ENCODE measurements around the gene ZNF18.
"Not testable (repeated sequence)": the region's sequence is repeated elsewhere in the genome, so short reads cannot be mapped to it uniquely, and the experiment has no call there.

The ZNF18 gene

DNA sequence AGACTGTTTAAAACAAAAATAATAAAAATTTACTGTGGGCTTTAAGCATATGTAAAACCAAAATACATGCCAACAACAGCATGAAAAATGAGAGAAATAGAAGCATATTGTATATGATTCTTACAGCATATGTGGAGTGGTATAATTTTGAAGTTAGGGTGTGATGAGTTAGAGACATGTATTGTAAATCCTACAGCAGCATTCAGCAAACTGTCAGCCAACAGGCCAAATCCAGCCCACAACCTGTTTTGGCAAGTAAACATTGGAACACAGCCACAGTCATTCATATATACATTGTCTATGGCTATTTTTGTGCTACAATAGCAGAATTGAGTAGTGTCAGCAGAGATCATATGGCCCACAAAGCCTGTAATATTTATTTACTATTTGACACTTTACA, 42.3 kb downstream of the ZNF18 start:
- no peak overlapping the region for H4K8ac ChIP-seq (ENCODE audit: low read depth, low read length)
- no peak overlapping the region for H2BK5ac ChIP-seq (ENCODE audit: low read length)
- no peak overlapping the region for H2AK5ac ChIP-seq (ENCODE audit: low read length)
- no peaks in the 10 kb centered on the region for H3K27me3 ChIP-seq (ENCODE audit: insufficient read depth, low read length, poor library complexity)
- no peaks in the 10 kb centered on the region for H3K79me1 ChIP-seq (ENCODE audit: low read length)
- no peak overlapping the region for H4K5ac ChIP-seq (ENCODE audit: low read length)
- no peak overlapping the region for H3K27ac ChIP-seq (ENCODE audit: low read depth, low read length)
- no peak overlapping the region for H3K4me2 ChIP-seq (ENCODE audit: low read length)
- H3K36me3 ChIP-seq (ENCODE audit: control insufficient read depth, insufficient read depth, low read length) = no peaks in the 10 kb centered on the region
- no peak overlapping the region for H2BK120ac ChIP-seq (ENCODE audit: low read depth, low read length)
- no peak for DNase-seq
- H3K79me2 ChIP-seq (ENCODE audit: control insufficient read depth, insufficient read depth, low read length) = no peaks in the 10 kb centered on the region
- H3K4me3 ChIP-seq (ENCODE audit: low read length) = no peak overlapping the region
- no peak overlapping the region for H3K4ac ChIP-seq (ENCODE audit: low read depth, low read length)
- H3K23ac ChIP-seq (ENCODE audit: low read length) = no peak overlapping the region
- H3K9ac ChIP-seq (ENCODE audit: low read length) = no peak overlapping the region
- H3K56ac ChIP-seq (ENCODE audit: low read length) = no peak overlapping the region
- no peak overlapping the region for H3K18ac ChIP-seq (ENCODE audit: low read length)
- H2BK15ac ChIP-seq (replicated peaks; ENCODE audit: low read depth) = no peak overlapping the region
- H3K4me1 ChIP-seq (ENCODE audit: control insufficient read depth, low read depth, low read length) = no peaks in the 10 kb centered on the region

DNA sequence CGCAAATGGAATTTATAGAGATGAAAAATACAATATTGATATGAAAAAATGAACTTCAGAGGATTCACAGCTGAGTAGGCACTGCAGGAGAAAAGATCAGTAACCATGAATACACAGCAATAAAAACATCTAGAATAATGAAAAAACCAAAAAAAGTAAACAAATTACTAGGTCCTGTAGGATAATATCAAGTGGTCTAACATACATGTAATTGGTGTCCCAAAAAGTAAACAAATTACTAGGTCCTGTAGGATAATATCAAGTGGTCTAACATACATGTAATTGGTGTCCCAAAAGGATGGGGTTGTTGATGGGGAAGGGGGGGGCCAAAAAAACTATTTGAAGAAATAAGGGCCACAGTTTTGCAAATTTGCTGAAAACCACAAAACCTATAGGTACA, 43.4 kb downstream of the ZNF18 start:
- Histone ChIP-seq H3K27ac (ENCODE audit: low read depth, low read length) (no peak overlapping the region), H3K27me3 (ENCODE audit: insufficient read depth, low read length, poor library complexity) (no peaks in the 10 kb centered on the region), H2AK5ac (ENCODE audit: low read length) (no peak overlapping the region), H3K4me3 (ENCODE audit: low read length) (no peak overlapping the region), H3K4ac (ENCODE audit: low read depth, low read length) (no peak overlapping the region), H3K18ac (ENCODE audit: low read length) (no peak overlapping the region), H3K79me2 (ENCODE audit: control insufficient read depth, insufficient read depth, low read length) (no peaks in the 10 kb centered on the region), H3K4me1 (ENCODE audit: control insufficient read depth, low read depth, low read length) (no peaks in the 10 kb centered on the region), H2BK15ac (replicated peaks; ENCODE audit: low read depth) (no peak overlapping the region), H2BK120ac (ENCODE audit: low read depth, low read length) (no peak overlapping the region), H3K79me1 (ENCODE audit: low read length) (no peaks in the 10 kb centered on the region), H3K9ac (ENCODE audit: low read length) (no peak overlapping the region), H3K56ac (ENCODE audit: low read length) (no peak overlapping the region), H4K5ac (ENCODE audit: low read length) (no peak overlapping the region), H3K23ac (ENCODE audit: low read length) (no peak overlapping the region), H3K36me3 (ENCODE audit: control insufficient read depth, insufficient read depth, low read length) (no peaks in the 10 kb centered on the region), H2BK5ac (ENCODE audit: low read length) (no peak overlapping the region), H3K4me2 (ENCODE audit: low read length) (no peak overlapping the region), H4K8ac (ENCODE audit: low read depth, low read length) (no peak overlapping the region)
- 100% methylated on average over 1 of the region's 1 CpG for WGBS (ENCODE audit: extremely low coverage, insufficient coverage, low lambda C conversion rate)
- no peak for DNase-seq

DNA sequence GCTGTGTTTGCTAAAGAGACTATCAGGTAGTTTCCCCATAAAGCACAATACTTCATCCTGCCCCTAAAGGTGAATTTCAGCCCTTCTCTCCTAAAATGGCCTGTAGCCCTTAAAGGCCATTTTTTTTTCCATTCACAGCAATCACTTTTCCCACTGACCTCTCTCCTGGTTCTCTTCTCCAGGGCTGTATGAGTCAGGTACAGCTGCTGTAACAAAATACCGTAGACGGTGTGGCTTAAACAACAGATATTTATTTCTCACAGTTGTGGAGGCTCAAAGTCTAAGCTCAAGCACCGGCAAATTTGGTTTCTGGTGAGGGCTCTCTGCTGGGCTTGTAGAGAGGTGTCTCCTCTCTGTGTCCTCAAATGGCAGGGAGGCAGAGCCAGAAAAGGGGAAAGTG, 44.7 kb downstream of the ZNF18 start:
- Histone ChIP-seq H3K4me3 (ENCODE audit: low read length) (no peak overlapping the region), H2BK15ac (replicated peaks; ENCODE audit: low read depth) (no peak overlapping the region), H3K56ac (ENCODE audit: low read length) (no peak overlapping the region), H3K79me2 (ENCODE audit: control insufficient read depth, insufficient read depth, low read length) (no peaks in the 10 kb centered on the region), H3K79me1 (ENCODE audit: low read length) (no peaks in the 10 kb centered on the region), H3K4ac (ENCODE audit: low read depth, low read length) (no peak overlapping the region), H3K23ac (ENCODE audit: low read length) (no peak overlapping the region), H3K4me2 (ENCODE audit: low read length) (no peak overlapping the region), H3K27me3 (ENCODE audit: insufficient read depth, low read length, poor library complexity) (no peaks in the 10 kb centered on the region), H3K18ac (ENCODE audit: low read length) (no peak overlapping the region), H2BK120ac (ENCODE audit: low read depth, low read length) (no peak overlapping the region), H3K4me1 (ENCODE audit: control insufficient read depth, low read depth, low read length) (no peaks in the 10 kb centered on the region), H3K36me3 (ENCODE audit: control insufficient read depth, insufficient read depth, low read length) (no peaks in the 10 kb centered on the region), H4K8ac (ENCODE audit: low read depth, low read length) (no peak overlapping the region), H2BK5ac (ENCODE audit: low read length) (no peak overlapping the region), H2AK5ac (ENCODE audit: low read length) (no peak overlapping the region), H3K9ac (ENCODE audit: low read length) (no peak overlapping the region), H3K27ac (ENCODE audit: low read depth, low read length) (no peak overlapping the region), H4K5ac (ENCODE audit: low read length) (no peak overlapping the region)
- DNase-seq = no peak
- no CpG with 5 or more reads among the region's 3 CpGs for WGBS (ENCODE audit: extremely low coverage, insufficient coverage, low lambda C conversion rate)

DNA sequence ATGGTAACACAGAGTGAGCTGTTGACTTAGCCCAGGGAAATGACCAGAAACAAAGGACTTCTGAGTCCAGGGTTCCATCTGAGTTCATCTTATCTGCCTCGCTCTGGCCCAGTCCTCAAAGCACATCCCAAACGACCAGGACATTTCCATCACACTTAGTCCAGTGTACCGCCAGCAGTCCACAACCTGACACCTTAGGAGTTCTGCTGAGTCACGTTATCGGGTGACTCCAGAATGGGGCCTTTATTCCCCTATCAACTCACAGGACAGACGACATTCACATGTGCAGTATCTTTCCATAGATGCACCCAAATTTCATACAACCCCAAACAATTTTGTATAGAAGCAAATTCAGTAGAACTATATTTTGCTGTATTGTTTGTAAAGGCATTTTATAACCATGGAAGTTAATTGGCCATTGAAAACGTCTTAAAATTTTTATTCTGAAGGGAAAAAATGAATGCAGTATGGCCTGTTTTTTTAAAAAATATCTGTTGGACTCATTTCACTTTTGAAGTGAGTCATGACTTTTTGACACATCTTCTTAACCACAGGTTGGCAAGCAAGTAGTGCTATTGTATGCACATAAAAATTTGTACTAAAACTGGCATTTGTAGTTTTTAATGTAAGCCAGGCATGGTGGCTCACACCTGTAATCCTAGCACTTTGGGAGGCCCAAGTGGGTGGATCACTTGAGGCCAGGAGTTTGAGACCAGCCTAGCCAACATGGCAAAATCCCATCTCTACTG, 46.3 kb downstream of the ZNF18 start:
- Histone ChIP-seq H2BK15ac (replicated peaks; ENCODE audit: low read depth) (no peak overlapping the region), H2AK5ac (ENCODE audit: low read length) (no peak overlapping the region), H3K18ac (ENCODE audit: low read length) (no peak overlapping the region), H3K36me3 (ENCODE audit: control insufficient read depth, insufficient read depth, low read length) (no peaks in the 10 kb centered on the region), H3K27me3 (ENCODE audit: insufficient read depth, low read length, poor library complexity) (no peaks in the 10 kb centered on the region), H3K79me2 (ENCODE audit: control insufficient read depth, insufficient read depth, low read length) (no peaks in the 10 kb centered on the region), H3K27ac (ENCODE audit: low read depth, low read length) (no peak overlapping the region), H3K4ac (ENCODE audit: low read depth, low read length) (no peak overlapping the region), H4K8ac (ENCODE audit: low read depth, low read length) (no peak overlapping the region), H2BK120ac (ENCODE audit: low read depth, low read length) (no peak overlapping the region), H3K9ac (ENCODE audit: low read length) (no peak overlapping the region), H3K23ac (ENCODE audit: low read length) (no peak overlapping the region), H3K56ac (ENCODE audit: low read length) (no peak overlapping the region), H2BK5ac (ENCODE audit: low read length) (no peak overlapping the region), H4K5ac (ENCODE audit: low read length) (no peak overlapping the region), H3K4me2 (ENCODE audit: low read length) (no peak overlapping the region), H3K4me3 (ENCODE audit: low read length) (no peak overlapping the region), H3K79me1 (ENCODE audit: low read length) (no peaks in the 10 kb centered on the region), H3K4me1 (ENCODE audit: control insufficient read depth, low read depth, low read length) (no peaks in the 10 kb centered on the region)
- no CpG with 5 or more reads among the region's 7 CpGs for WGBS (ENCODE audit: extremely low coverage, insufficient coverage, low lambda C conversion rate)
- no peak for DNase-seq

GRCh38 chr17:11949571-11949970, 47.7 kb downstream of the ZNF18 start:
- not testable (repeated sequence) for H3K4me3 ChIP-seq (ENCODE audit: low read length); H4K5ac ChIP-seq (ENCODE audit: low read length); H3K27me3 ChIP-seq (ENCODE audit: insufficient read depth, low read length, poor library complexity); H3K4me2 ChIP-seq (ENCODE audit: low read length); H2BK120ac ChIP-seq (ENCODE audit: low read depth, low read length); H3K79me1 ChIP-seq (ENCODE audit: low read length); DNase-seq; H2BK5ac ChIP-seq (ENCODE audit: low read length); H3K9ac ChIP-seq (ENCODE audit: low read length); H3K56ac ChIP-seq (ENCODE audit: low read length); H3K4ac ChIP-seq (ENCODE audit: low read depth, low read length); H2AK5ac ChIP-seq (ENCODE audit: low read length); H3K23ac ChIP-seq (ENCODE audit: low read length); H3K79me2 ChIP-seq (ENCODE audit: control insufficient read depth, insufficient read depth, low read length); H3K36me3 ChIP-seq (ENCODE audit: control insufficient read depth, insufficient read depth, low read length); H3K4me1 ChIP-seq (ENCODE audit: control insufficient read depth, low read depth, low read length); H2BK15ac ChIP-seq (replicated peaks; ENCODE audit: low read depth); H3K18ac ChIP-seq (ENCODE audit: low read length); H4K8ac ChIP-seq (ENCODE audit: low read depth, low read length); H3K27ac ChIP-seq (ENCODE audit: low read depth, low read length)
- WGBS (ENCODE audit: extremely low coverage, insufficient coverage, low lambda C conversion rate) = no CpG with 5 or more reads among the region's 1 CpG

DNA sequence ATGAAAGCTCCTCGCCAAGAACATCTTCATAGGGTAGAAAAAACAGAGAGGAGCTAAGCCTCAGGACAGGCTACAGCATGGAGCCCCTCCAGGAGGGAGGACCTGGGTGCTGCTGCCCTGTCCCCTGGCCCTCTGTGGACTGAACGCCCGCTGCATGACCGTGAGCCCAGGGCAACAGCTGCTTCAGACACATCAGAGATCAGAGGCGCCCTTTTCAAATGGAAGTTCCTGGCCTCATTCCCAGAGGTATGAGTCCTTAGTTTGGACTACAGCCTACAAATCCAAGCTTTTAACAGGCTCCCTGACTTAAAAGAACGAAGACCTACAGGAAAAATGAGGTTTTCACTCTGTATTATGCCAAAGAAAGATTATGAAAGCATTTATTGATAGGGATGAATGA, 48.5 kb downstream of the ZNF18 start:
- DNase-seq = no peak
- Histone ChIP-seq H2BK15ac (replicated peaks; ENCODE audit: low read depth) (no peak overlapping the region), H3K27me3 (ENCODE audit: insufficient read depth, low read length, poor library complexity) (no peaks in the 10 kb centered on the region), H3K27ac (ENCODE audit: low read depth, low read length) (no peak overlapping the region), H3K36me3 (ENCODE audit: control insufficient read depth, insufficient read depth, low read length) (no peaks in the 10 kb centered on the region), H3K4ac (ENCODE audit: low read depth, low read length) (no peak overlapping the region), H3K18ac (ENCODE audit: low read length) (no peak overlapping the region), H2AK5ac (ENCODE audit: low read length) (no peak overlapping the region), H2BK120ac (ENCODE audit: low read depth, low read length) (no peak overlapping the region), H3K9ac (ENCODE audit: low read length) (no peak overlapping the region), H2BK5ac (ENCODE audit: low read length) (no peak overlapping the region), H3K4me2 (ENCODE audit: low read length) (no peak overlapping the region), H4K5ac (ENCODE audit: low read length) (no peak overlapping the region), H3K23ac (ENCODE audit: low read length) (no peak overlapping the region), H3K79me1 (ENCODE audit: low read length) (no peaks in the 10 kb centered on the region), H3K56ac (ENCODE audit: low read length) (no peak overlapping the region), H3K4me1 (ENCODE audit: control insufficient read depth, low read depth, low read length) (no peaks in the 10 kb centered on the region), H4K8ac (ENCODE audit: low read depth, low read length) (no peak overlapping the region), H3K4me3 (ENCODE audit: low read length) (no peak overlapping the region), H3K79me2 (ENCODE audit: control insufficient read depth, insufficient read depth, low read length) (no peaks in the 10 kb centered on the region)
- no CpG with 5 or more reads among the region's 6 CpGs for WGBS (ENCODE audit: extremely low coverage, insufficient coverage, low lambda C conversion rate)

Measured in mesendoderm (in vitro differentiated cells).